CD4-positive, alpha-beta T cell treated with Interleukin-15 for 4 hours (primary cell): Measurements from ENCODE around the gene FAM3C.

ENCODE experiments used
- DNase-seq: peaks from one replicate; pipeline ENCODE4 v3.0.0-alpha.2; 2020; ENCODE audit warnings: low spot score

FAM3C gene

GRCh38 chr7:121410829-121411596 lies 14.9 kb upstream of the FAM3C start:
- DNase-seq, result no peak

- DNase-seq, result no peak
Measured at GRCh38 chr7:121406944-121407343, 10.8 kb upstream of the FAM3C start.

DNA sequence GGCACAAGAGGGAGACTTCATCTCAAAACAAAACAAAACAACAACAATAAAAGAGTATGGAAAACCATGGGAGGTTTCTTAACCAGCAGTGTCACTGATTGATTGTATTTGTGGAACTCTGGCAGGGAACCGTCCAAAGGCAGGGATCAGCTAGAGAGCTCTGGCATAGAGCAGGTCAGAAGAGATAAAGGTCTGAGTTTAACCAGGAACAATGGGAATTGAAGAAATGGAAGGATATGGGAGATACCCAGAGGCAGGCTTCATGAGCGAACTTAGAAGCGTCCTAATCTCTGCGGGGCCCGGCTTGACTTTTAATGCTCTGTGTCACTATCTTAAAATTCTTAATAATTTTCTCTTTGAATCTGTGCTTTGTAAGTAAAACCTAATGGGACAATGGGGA lies 10.4 kb upstream of the FAM3C start:
- DNase-seq, result no peak

DNA sequence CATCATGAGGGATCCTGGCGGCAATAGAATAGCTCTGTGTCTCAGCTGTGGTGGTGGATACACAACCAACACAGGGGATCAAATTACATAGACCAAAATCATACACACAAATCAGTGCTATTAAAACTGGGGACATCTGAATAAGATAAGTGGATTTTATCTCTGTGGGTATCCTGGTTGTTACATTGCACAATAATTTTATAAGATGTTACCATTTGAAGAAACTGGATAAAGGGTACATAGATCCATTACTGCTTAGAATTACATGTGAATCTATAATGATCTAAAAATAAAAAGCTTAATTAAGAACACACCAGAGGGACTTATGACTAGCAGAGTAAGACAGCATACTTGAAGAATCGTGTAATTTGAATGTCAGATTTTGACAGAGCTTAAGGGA lies 8.2 kb upstream of the FAM3C start:
- DNase-seq, result no peak

GRCh38 chr7:121402701-121403100 lies 6.6 kb upstream of the FAM3C start:
- no peak for DNase-seq

GRCh38 chr7:121401896-121402295 lies 5.8 kb upstream of the FAM3C start:
- no peak for DNase-seq

- DNase-seq, result no peak
Measured at GRCh38 chr7:121398246-121398645, 2.1 kb upstream of the FAM3C start.

- no peak for DNase-seq
Measured at GRCh38 chr7:121397822-121398221, 1.7 kb upstream of the FAM3C start.

DNA sequence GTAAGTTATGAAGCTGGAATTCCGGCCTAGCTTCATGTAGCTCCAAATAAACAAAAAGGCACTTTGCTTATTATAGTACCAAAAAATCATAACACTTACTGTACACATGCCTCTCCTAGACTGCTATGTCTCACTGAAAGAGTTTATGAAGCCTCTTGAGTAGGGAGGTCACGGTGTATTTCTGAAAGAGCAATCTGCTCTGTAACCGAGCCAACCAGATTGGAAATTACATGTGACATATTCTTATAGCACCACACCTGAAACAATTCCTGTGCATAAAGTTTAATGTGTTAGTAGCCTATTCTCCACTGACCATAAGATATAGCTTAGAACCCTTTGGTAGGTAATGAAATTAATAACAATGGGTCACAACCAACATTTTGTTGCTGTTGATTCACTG lies 1.3 kb upstream of the FAM3C start:
- DNase-seq, result no peak

DNA sequence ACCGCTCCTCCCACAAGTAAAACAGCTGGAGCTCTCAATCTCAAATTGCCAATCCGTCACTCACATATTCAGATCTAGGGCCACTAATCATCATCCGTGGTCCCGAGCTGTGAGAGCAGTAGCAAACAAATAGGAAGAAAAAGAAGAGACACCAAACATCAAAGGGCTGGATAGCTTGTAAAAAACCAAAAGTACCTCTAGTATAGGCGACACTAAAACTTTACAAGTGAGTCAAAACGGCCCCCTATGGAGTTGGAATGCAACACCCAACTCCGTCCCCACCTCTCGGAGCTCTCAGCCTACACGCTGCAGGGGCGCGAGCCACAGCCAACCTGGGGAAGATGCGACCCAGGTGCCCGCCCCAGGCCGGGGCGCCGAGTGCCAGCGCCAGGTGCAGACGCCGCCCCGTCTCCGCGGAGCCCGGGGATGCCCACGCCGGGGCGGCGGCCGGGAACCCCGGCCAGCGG lies 581 bp downstream of the FAM3C start:
- DNase-seq, result peak; percentile 39

DNA sequence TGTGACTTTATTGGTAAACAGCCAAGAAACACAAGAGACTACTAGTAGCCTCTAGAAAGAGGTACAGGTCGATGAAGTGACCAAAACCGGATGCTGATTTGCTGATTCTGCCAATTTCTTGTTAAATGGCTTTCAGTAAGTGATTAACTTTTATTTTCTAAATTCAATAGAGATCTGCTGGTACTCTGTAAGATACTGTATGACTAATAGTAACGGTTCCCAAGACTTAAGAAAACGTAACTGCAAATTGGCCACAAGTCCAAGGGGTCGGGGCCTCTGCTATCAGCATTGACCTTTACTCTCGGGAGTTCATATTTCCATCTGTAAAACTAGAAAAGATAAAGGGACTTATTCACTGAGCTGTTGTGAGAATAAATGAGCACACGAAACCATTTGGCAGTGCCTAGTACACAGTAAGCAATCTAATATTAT lies 1.4 kb downstream of the FAM3C start:
- DNase-seq, result no peak

- DNase-seq, result no peak
Measured at GRCh38 chr7:121393005-121393366, 3.1 kb downstream of the FAM3C start.

GRCh38 chr7:121392277-121393004 lies 3.7 kb downstream of the FAM3C start:
- DNase-seq, result no peak

DNA sequence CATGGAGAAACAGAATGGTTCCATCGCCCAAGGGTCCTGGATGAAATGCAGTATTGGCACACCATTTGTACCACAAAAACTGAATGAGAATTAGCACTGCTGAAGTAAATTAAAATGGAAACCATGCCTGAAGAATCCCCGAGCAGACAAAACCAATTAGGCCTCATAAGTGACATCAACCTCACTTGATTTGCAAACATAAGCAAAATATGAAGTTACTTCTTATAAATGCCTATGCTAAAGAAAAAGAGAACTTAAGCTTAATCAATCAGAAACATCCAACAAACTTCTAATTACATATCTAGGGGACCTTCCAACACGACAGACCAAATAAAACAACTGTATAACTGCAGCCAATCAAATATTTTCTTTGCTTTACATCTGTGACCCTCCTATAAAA lies 4.4 kb downstream of the FAM3C start:
- DNase-seq, result no peak

DNA sequence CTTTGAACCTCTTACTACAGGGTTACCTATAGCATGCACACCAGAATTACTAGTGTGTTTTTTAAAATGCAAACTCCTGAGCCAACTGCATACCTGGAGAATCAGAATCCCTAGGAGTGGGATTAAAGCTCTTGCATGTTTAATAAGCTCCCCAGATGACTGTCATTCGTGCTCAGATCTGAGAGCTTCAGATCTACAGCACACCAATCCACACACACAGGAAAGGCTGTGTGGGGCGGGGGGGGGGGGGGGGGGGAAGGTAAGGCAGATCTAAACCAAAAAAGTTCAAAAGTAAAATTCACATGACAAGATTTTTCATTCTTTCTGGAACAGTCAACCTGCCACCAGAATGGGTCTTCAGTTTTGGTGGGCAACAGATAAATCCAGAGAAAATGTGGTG lies 5.5 kb downstream of the FAM3C start:
- no peak for DNase-seq

GRCh38 chr7:121390109-121390508 lies 6.0 kb downstream of the FAM3C start:
- DNase-seq, result no peak

GRCh38 chr7:121388950-121389349 lies 7.2 kb downstream of the FAM3C start:
- no peak for DNase-seq

GRCh38 chr7:121385800-121386179 lies 10.3 kb downstream of the FAM3C start:
- DNase-seq, result no peak

GRCh38 chr7:121385056-121385799 lies 10.9 kb downstream of the FAM3C start:
- DNase-seq, result no peak

DNA sequence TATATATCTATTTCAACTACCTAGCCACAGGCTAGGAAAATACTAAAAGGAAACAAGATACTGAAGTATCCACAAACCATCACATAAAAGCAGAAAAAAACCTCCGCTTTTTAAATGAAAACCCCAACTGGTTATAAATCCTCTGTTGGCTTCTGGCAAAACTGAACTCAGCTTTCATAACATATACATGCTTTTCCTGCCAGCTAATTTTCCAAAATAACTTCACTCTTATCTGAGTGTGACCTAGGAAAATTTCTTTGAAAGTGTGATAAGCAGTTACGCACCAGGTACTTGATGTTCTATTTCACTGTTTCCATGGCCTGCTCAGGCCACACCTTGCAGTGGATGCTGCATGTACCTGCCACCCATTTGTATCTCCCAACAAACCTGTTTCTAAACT lies 11.8 kb downstream of the FAM3C start:
- DNase-seq, result no peak

- no peak for DNase-seq
Measured at GRCh38 chr7:121383235-121383910, 12.7 kb downstream of the FAM3C start.

GRCh38 chr7:121382473-121382872 lies 13.6 kb downstream of the FAM3C start:
- no peak for DNase-seq
